Thyroid gland (tissue), 4 donors: ENCODE data around the gene USP38. TPM values are rescaled to one million over a fixed set of nuclear protein-coding genes. Genes with fewer than 3 reads are reported as not detected.
A peak's percentile ranks its signal among the peaks of the same experiment; 100 is the strongest.

Experiments
- DNase-seq, 2 donors: peaks; one replicate each; pipeline ENCODE4 v3.0.0-alpha.2; 2019
- H3K27ac ChIP-seq, 3 donors: fragments of 200-600 bp; sonication (generic); 1 replicate in 2 of 3; 2 replicates in 1 of 3; pipeline ENCODE4 v1.5.1; 2016 to 2019; ENCODE audit warnings: mild to moderate bottlenecking in 1 of 3, moderate library complexity in 1 of 3
- H3K27me3 ChIP-seq: fragments of 200-600 bp; sonication (generic); one replicate; pipeline ENCODE4 v1.5.1; 2019
- H3K36me3 ChIP-seq, 2 donors: fragments of 200-600 bp; sonication (generic); one replicate each; pipeline ENCODE4 v1.5.1; 2016 to 2019
- H3K4me1 ChIP-seq, 2 donors: fragments of 200-600 bp; sonication (generic); one replicate each; pipeline ENCODE4 v1.5.1; 2017 to 2019
- H3K4me3 ChIP-seq, 3 donors: fragments of 200-600 bp; sonication (generic); replicated peaks in 1 of 3; 1 replicate in 2 of 3; 2 replicates in 1 of 3; pipeline ENCODE4 v1.5.1; 2016; ENCODE audit warnings: mild to moderate bottlenecking in 1 of 3
- H3K9me3 ChIP-seq: fragments of 200-600 bp; sonication (generic); one replicate; pipeline ENCODE4 v1.5.1; 2017
- CTCF ChIP-seq, 6 experiments: fragments of 200-600 bp in 3 of 6; fragments of 450-650 bp in 3 of 6; sonication (generic) in 3 of 6; IDR thresholded peaks; one replicate each; pipeline ENCODE4 v1.5.1; 2016 to 2019; ENCODE audit warnings: antibody characterized with exemption in 6 of 6, mild to moderate bottlenecking in 2 of 6, inconsistent platforms in 1 of 6, moderate library complexity in 1 of 6
- POLR2A ChIP-seq, 2 donors: fragments of 450-650 bp; IDR thresholded peaks; one replicate each; pipeline ENCODE4 v1.6.1; 2017; ENCODE audit warnings: antibody characterized with exemption in 2 of 2, mild to moderate bottlenecking in 2 of 2, moderate library complexity in 1 of 2
- WGBS, 2 donors: methylation state at CpG; one replicate each; pipeline ENCODE4 v1.1.5; 2017; 5-methylcytosine and 5-hydroxymethylcytosine counted together
- intact Hi-C: fragments of 100-400 bp; cut with DNase I; formaldehyde crosslinking; loops from one replicate; pipeline ENCODE4 v1.15.1; 2023
- total RNA-seq, 4 donors: library from RNA; depleted of rRNA; stranded (reverse); fragments of >200 nt; gene quantifications; one replicate each; pipeline ENCODE4 v1.2.3, GENCODE V29; 2016

The USP38 gene
- total RNA-seq, 4 donors from 2014 or later, result 21.8 to 39.8 (median 29.9) TPM

GRCh38 chr4:143202824-143203223 is 18.1 kb downstream of the USP38 start:
- TF ChIP-seq CTCF (IDR thresholded peaks at IDR 0.05), result peak in 3 of 6 experiments; percentile 12 to 29 (median 19)
- TF ChIP-seq POLR2A (IDR thresholded peaks at IDR 0.05), result no peak
- Histone ChIP-seq H3K27ac (no peak overlapping the region), H3K36me3 (peaks cover 37 to 48% of the 10 kb centered on the region in 2 donors), H3K27me3 (no peaks in the 10 kb centered on the region), H3K4me1 (no peaks in the 10 kb centered on the region), H3K9me3 (no peaks in the 10 kb centered on the region), H3K4me3 (no peak overlapping the region)
- intact Hi-C loops, result loop anchor here (5.0 kb wide), 1 partner anchor 279 kb away; no protein-coding TSS in a partner anchor
- no peak for DNase-seq
- WGBS, 2 donors, result 97 to 98% methylated on average over 1 of the region's 1 CpG

GRCh38 chr4:143203577-143203976 is 18.9 kb downstream of the USP38 start:
- intact Hi-C loops, result loop anchor here (5.0 kb wide), 1 partner anchor 279 kb away; no protein-coding TSS in a partner anchor
- H3K4me3 ChIP-seq, result no peak overlapping the region
- peaks cover 32 to 42% of the 10 kb centered on the region in 2 donors for H3K36me3 ChIP-seq
- H3K27ac ChIP-seq, result no peak overlapping the region
- TF ChIP-seq CTCF (IDR thresholded peaks at IDR 0.05) (no peak), POLR2A (IDR thresholded peaks at IDR 0.05) (no peak)
- 95 to 98% methylated on average over 1 of the region's 1 CpG for WGBS, 2 donors
- no peak for DNase-seq
- no peaks in the 10 kb centered on the region for H3K27me3 ChIP-seq
- no peaks in the 10 kb centered on the region for H3K4me1 ChIP-seq
- H3K9me3 ChIP-seq, result no peaks in the 10 kb centered on the region

- intact Hi-C loops, result no loop called here
- H3K27me3 ChIP-seq, result no peaks in the 10 kb centered on the region
- TF ChIP-seq CTCF (IDR thresholded peaks at IDR 0.05) (peak in 2 of 6 experiments; percentile 12 to 35), POLR2A (IDR thresholded peaks at IDR 0.05) (no peak)
- no peak for DNase-seq
- WGBS, 2 donors, result 49 to 54% methylated on average over 1 of the region's 1 CpG
- no peak overlapping the region for H3K4me3 ChIP-seq
- H3K36me3 ChIP-seq, result peaks cover 21 to 38% of the 10 kb centered on the region in 2 donors
- H3K9me3 ChIP-seq, result no peaks in the 10 kb centered on the region
- H3K27ac ChIP-seq, result no peak overlapping the region
- H3K4me1 ChIP-seq, result no peaks in the 10 kb centered on the region
These were observed 22.8 kb downstream of the USP38 start for GRCh38 chr4:143207555-143207954.

GRCh38 chr4:143212566-143212965 is 27.8 kb downstream of the USP38 start:
- Histone ChIP-seq H3K4me1 (no peaks in the 10 kb centered on the region), H3K4me3 (no peak overlapping the region), H3K27ac (no peak overlapping the region), H3K36me3 (peaks cover 6 to 27% of the 10 kb centered on the region in 2 donors), H3K9me3 (no peaks in the 10 kb centered on the region), H3K27me3 (no peaks in the 10 kb centered on the region)
- DNase-seq, result no peak
- TF ChIP-seq CTCF (IDR thresholded peaks at IDR 0.05) (no peak), POLR2A (IDR thresholded peaks at IDR 0.05) (no peak)
- WGBS, 2 donors, result 64 to 96% methylated on average over 2 of the region's 2 CpGs
- intact Hi-C loops, result no loop called here

- H3K27ac ChIP-seq, result no peak overlapping the region
These were observed 31.2 kb downstream of the USP38 start for GRCh38 chr4:143215873-143216272.

More at GRCh38 chr4:143215873-143216272, 31.2 kb downstream of the USP38 start:
- Histone ChIP-seq H3K4me1 (no peaks in the 10 kb centered on the region), H3K9me3 (no peaks in the 10 kb centered on the region), H3K27me3 (no peaks in the 10 kb centered on the region), H3K4me3 (no peak overlapping the region), H3K36me3 (peaks cover 0 to 25% of the 10 kb centered on the region in 2 donors)
- no peak for DNase-seq
- TF ChIP-seq CTCF (IDR thresholded peaks at IDR 0.05), result no peak
- intact Hi-C loops, result no loop called here
- WGBS, 2 donors, result 76 to 81% methylated on average over 1 of the region's 1 CpG
